PC-3 (cell line): ENCODE measurements around the gene AIFM1.

ENCODE experiments used
- CTCF ChIP-seq: fragments of 300-600 bp; sonication (generic); conservative IDR thresholded peaks from 2 replicates; pipeline ENCODE4 v1.5.1; 2017; ENCODE audit warnings: antibody characterized with exemption, low read depth, mild to moderate bottlenecking, low read length
- EZH2 ChIP-seq: fragments of 300-600 bp; sonication (generic); IDR thresholded peaks from one replicate; pipeline ENCODE4 v1.6.1; 2017; ENCODE audit warnings: antibody characterized with exemption, mild to moderate bottlenecking, low read length; ENCODE audit not compliant: unreplicated experiment

- TF ChIP-seq CTCF = no peak
- no peak for TF ChIP-seq EZH2
Measured at GRCh38 chrX:130172127-130172845, 6.6 kb upstream of the AIFM1 start.
